ENCODE results near the gene EFNB2. TPM values are rescaled to one million over a fixed set of nuclear protein-coding genes. Genes with fewer than 3 reads are reported as not detected.

The EFNB2 gene
- total and polyA plus RNA-seq, 5 donors = 9.6 to 19.4 (median 13.6) TPM

GRCh38 chr13:106490569-106491321, 44.7 kb downstream of the EFNB2 start:
- DNase-seq (peak in 1 of 3 donors; percentile 29), ATAC-seq (peak in 1 of 2 donors; percentile 12)
- Histone ChIP-seq H3K4me3 (ENCODE audit: low read length) (no peak overlapping the region), H3K9me3 (ENCODE audit: control insufficient read depth, low read length) (no peaks in the 10 kb centered on the region), H3K4me1 (ENCODE audit: control insufficient read depth, insufficient read depth, low read length) (peaks cover 2% of the 10 kb centered on the region), H3K27ac (ENCODE audit: low read length) (no peak overlapping the region), H3K27me3 (ENCODE audit: control insufficient read depth, insufficient read depth) (no peaks in the 10 kb centered on the region)
- WGBS = 65% methylated on average over 14 of the region's 14 CpGs
- intact Hi-C loops (cut with DNase I) = loop anchor here in 1 of 4 donors (10.0 kb wide), 1 partner anchor 386 kb away; no protein-coding TSS in a partner anchor

GRCh38 chr13:106489849-106490568, 45.5 kb downstream of the EFNB2 start:
- 82% methylated on average over 7 of the region's 7 CpGs for WGBS
- ATAC-seq (no peak), DNase-seq (no peak)
- H3K4me1 ChIP-seq (ENCODE audit: control insufficient read depth, insufficient read depth, low read length) = no peaks in the 10 kb centered on the region
- intact Hi-C loops (cut with DNase I) = loop anchor here in 1 of 4 donors (10.0 kb wide), 1 partner anchor 385 kb away; no protein-coding TSS in a partner anchor
- no peaks in the 10 kb centered on the region for H3K27me3 ChIP-seq (ENCODE audit: control insufficient read depth, insufficient read depth)
- no peak overlapping the region for H3K27ac ChIP-seq (ENCODE audit: low read length)
- H3K4me3 ChIP-seq (ENCODE audit: low read length) = no peak overlapping the region
- H3K9me3 ChIP-seq (ENCODE audit: control insufficient read depth, low read length) = no peaks in the 10 kb centered on the region

GRCh38 chr13:106488686-106489085, 46.8 kb downstream of the EFNB2 start:
- H3K4me1 ChIP-seq (ENCODE audit: control insufficient read depth, insufficient read depth, low read length) = no peaks in the 10 kb centered on the region
- DNase-seq = no peak
- no peak for ATAC-seq

GRCh38 chr13:106488076-106488475, 47.4 kb downstream of the EFNB2 start:
- Histone ChIP-seq H3K4me1 (ENCODE audit: control insufficient read depth, insufficient read depth, low read length) (no peaks in the 10 kb centered on the region), H3K27ac (ENCODE audit: low read length) (no peak overlapping the region), H3K4me3 (ENCODE audit: low read length) (no peak overlapping the region), H3K9me3 (ENCODE audit: control insufficient read depth, low read length) (no peaks in the 10 kb centered on the region), H3K27me3 (ENCODE audit: control insufficient read depth, insufficient read depth) (no peaks in the 10 kb centered on the region)
- peak; percentile 14 to 45 for ATAC-seq
- 59% methylated on average over 8 of the region's 8 CpGs for WGBS
- intact Hi-C loops (cut with DNase I) = no loop called here
- no peak for DNase-seq

More at GRCh38 chr13:106488686-106489085, 46.8 kb downstream of the EFNB2 start:
- no peaks in the 10 kb centered on the region for H3K27me3 ChIP-seq (ENCODE audit: control insufficient read depth, insufficient read depth)
- WGBS = 86% methylated on average over 2 of the region's 2 CpGs
- H3K27ac ChIP-seq (ENCODE audit: low read length) = no peak overlapping the region
- H3K9me3 ChIP-seq (ENCODE audit: control insufficient read depth, low read length) = no peaks in the 10 kb centered on the region
- intact Hi-C loops (cut with DNase I) = no loop called here
- H3K4me3 ChIP-seq (ENCODE audit: low read length) = no peak overlapping the region

GRCh38 chr13:106487129-106487528, 48.3 kb downstream of the EFNB2 start:
- no peaks in the 10 kb centered on the region for H3K9me3 ChIP-seq (ENCODE audit: control insufficient read depth, low read length)
- 94% methylated on average over 6 of the region's 6 CpGs for WGBS
- H3K27ac ChIP-seq (ENCODE audit: low read length) = no peak overlapping the region
- H3K27me3 ChIP-seq (ENCODE audit: control insufficient read depth, insufficient read depth) = no peaks in the 10 kb centered on the region
- no peaks in the 10 kb centered on the region for H3K4me1 ChIP-seq (ENCODE audit: control insufficient read depth, insufficient read depth, low read length)
- intact Hi-C loops (cut with DNase I) = no loop called here
- H3K4me3 ChIP-seq (ENCODE audit: low read length) = no peak overlapping the region
- DNase-seq (no peak), ATAC-seq (no peak)

GRCh38 chr13:106486287-106486686, 49.2 kb downstream of the EFNB2 start:
- no peaks in the 10 kb centered on the region for H3K9me3 ChIP-seq (ENCODE audit: control insufficient read depth, low read length)
- H3K27me3 ChIP-seq (ENCODE audit: control insufficient read depth, insufficient read depth) = no peaks in the 10 kb centered on the region
- DNase-seq (no peak), ATAC-seq (no peak)
- 86% methylated on average over 2 of the region's 2 CpGs for WGBS
- no peak overlapping the region for H3K4me3 ChIP-seq (ENCODE audit: low read length)
- H3K27ac ChIP-seq (ENCODE audit: low read length) = no peak overlapping the region
- H3K4me1 ChIP-seq (ENCODE audit: control insufficient read depth, insufficient read depth, low read length) = no peaks in the 10 kb centered on the region
- intact Hi-C loops (cut with DNase I) = no loop called here

GRCh38 chr13:106484537-106485193, 50.8 kb downstream of the EFNB2 start:
- ATAC-seq (peak; percentile 72 to 84), DNase-seq (peak in 2 of 3 donors; percentile 63 to 68)
- H3K9me3 ChIP-seq (ENCODE audit: control insufficient read depth, low read length) = no peaks in the 10 kb centered on the region
- 4% methylated on average over 12 of the region's 12 CpGs for WGBS
- H3K27me3 ChIP-seq (ENCODE audit: control insufficient read depth, insufficient read depth) = no peaks in the 10 kb centered on the region
- no peaks in the 10 kb centered on the region for H3K4me1 ChIP-seq (ENCODE audit: control insufficient read depth, insufficient read depth, low read length)
- H3K4me3 ChIP-seq (ENCODE audit: low read length) = peak overlapping the region; percentile 13
- H3K27ac ChIP-seq (ENCODE audit: low read length) = no peak overlapping the region
- intact Hi-C loops (cut with DNase I) = no loop called here

- no peak overlapping the region for H3K4me3 ChIP-seq (ENCODE audit: low read length)
- 58% methylated on average over 9 of the region's 9 CpGs for WGBS
- no peaks in the 10 kb centered on the region for H3K4me1 ChIP-seq (ENCODE audit: control insufficient read depth, insufficient read depth, low read length)
Measured at GRCh38 chr13:106484084-106484483, 51.4 kb downstream of the EFNB2 start.

GRCh38 chr13:106481919-106482318, 53.5 kb downstream of the EFNB2 start:
- ATAC-seq (no peak), DNase-seq (no peak)
- Histone ChIP-seq H3K4me3 (ENCODE audit: low read length) (no peak overlapping the region), H3K4me1 (ENCODE audit: control insufficient read depth, insufficient read depth, low read length) (no peaks in the 10 kb centered on the region), H3K27ac (ENCODE audit: low read length) (no peak overlapping the region), H3K9me3 (ENCODE audit: control insufficient read depth, low read length) (no peaks in the 10 kb centered on the region), H3K27me3 (ENCODE audit: control insufficient read depth, insufficient read depth) (no peaks in the 10 kb centered on the region)
- 51% methylated on average over 4 of the region's 4 CpGs for WGBS
- intact Hi-C loops (cut with DNase I) = no loop called here

More at GRCh38 chr13:106484084-106484483, 51.4 kb downstream of the EFNB2 start:
- ATAC-seq = peak in 1 of 2 donors; percentile 2
- no peaks in the 10 kb centered on the region for H3K9me3 ChIP-seq (ENCODE audit: control insufficient read depth, low read length)
- no peak for DNase-seq
- intact Hi-C loops (cut with DNase I) = no loop called here
- no peaks in the 10 kb centered on the region for H3K27me3 ChIP-seq (ENCODE audit: control insufficient read depth, insufficient read depth)
- no peak overlapping the region for H3K27ac ChIP-seq (ENCODE audit: low read length)

- H3K27me3 ChIP-seq (ENCODE audit: control insufficient read depth, insufficient read depth) = no peaks in the 10 kb centered on the region
- H3K4me3 ChIP-seq (ENCODE audit: low read length) = no peak overlapping the region
- no peaks in the 10 kb centered on the region for H3K4me1 ChIP-seq (ENCODE audit: control insufficient read depth, insufficient read depth, low read length)
- H3K27ac ChIP-seq (ENCODE audit: low read length) = no peak overlapping the region
- DNase-seq = no peak
- intact Hi-C loops (cut with DNase I) = no loop called here
- WGBS = 50% methylated on average over 5 of the region's 5 CpGs
- ATAC-seq = peak in 1 of 2 donors; percentile 54
- H3K9me3 ChIP-seq (ENCODE audit: control insufficient read depth, low read length) = no peaks in the 10 kb centered on the region
Measured at GRCh38 chr13:106480351-106480910, 55.0 kb downstream of the EFNB2 start.
